Adipocyte (in vitro differentiated cells): ENCODE measurements around the gene STMND1.
A peak's percentile ranks its signal among the peaks of the same experiment; 100 is the strongest.
"Not testable (repeated sequence)": the region's sequence is repeated elsewhere in the genome, so short reads cannot be mapped to it uniquely, and the experiment has no call there.

Experiments used
- DNase-seq: peaks from one replicate; pipeline ENCODE4 v3.0.0-alpha.2; 2015; ENCODE audit warnings: low read depth
- H3K27me3 ChIP-seq: replicated peaks from 2 replicates; pipeline ENCODE4 v1.7.0; 2013; ENCODE audit warnings: mild to moderate bottlenecking, low read length, moderate library complexity; ENCODE audit not compliant: control insufficient read depth, insufficient read depth
- H3K36me3 ChIP-seq: 2 replicates; pipeline ENCODE4 v1.7.0; 2013; ENCODE audit warnings: low read length, mild to moderate bottlenecking, moderate library complexity; ENCODE audit not compliant: control insufficient read depth, insufficient read depth, severe bottlenecking
- H3K4me1 ChIP-seq: 2 replicates; pipeline ENCODE4 v1.7.0; 2013; ENCODE audit warnings: mild to moderate bottlenecking, low read length, moderate library complexity; ENCODE audit not compliant: control insufficient read depth, insufficient read depth
- H3K4me3 ChIP-seq: 2 replicates; pipeline ENCODE4 v1.7.0; 2013; ENCODE audit warnings: mild to moderate bottlenecking, low read length, moderate library complexity
- H3K9ac ChIP-seq: 2 replicates; pipeline ENCODE4 v1.7.0; 2013; ENCODE audit warnings: mild to moderate bottlenecking, low read length, moderate library complexity
- H3K9me3 ChIP-seq: 2 replicates; pipeline ENCODE4 v1.7.0; 2013; ENCODE audit warnings: mild to moderate bottlenecking, low read length, moderate library complexity; ENCODE audit not compliant: control insufficient read depth

STMND1 gene

DNA sequence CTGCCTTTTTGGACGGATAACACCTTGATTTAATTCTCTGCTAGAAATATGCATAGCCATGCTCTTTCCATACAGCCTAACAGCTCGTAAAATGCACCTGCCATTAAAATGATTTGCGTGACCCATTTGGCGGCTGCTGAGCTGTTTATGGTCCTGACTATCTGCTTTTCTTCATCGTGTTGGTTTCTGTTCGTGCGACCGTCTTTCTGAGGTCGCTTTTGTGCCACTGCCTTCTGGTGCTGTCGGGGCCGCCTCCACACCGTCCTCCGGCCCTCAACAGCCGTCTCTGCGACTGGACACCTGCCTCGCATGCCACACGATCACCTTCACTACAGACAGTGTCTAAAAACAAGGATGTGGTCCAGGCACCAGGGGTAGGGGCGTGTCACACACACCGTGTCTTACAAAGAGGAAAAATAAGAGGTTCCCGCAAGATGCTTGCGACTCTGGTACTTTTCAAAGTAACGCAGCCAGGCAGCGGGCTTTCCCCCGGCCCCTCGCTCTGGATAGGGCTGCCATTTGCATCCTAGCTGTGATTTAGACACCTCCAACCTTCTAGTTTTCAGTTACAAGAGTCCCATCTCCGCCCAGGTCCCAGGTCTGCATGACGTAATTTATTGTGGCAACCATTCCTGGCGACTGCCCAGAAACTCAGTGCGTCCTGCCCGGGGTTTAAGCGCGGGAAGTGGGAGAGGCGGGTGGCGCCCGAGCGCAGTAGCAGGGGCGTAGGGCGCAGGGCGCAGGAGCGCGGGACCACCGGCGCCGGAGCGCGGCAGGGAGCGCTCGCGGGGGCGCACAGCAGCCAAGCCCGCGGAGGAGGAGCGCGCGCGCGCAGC is at the start of gene STMND1:
Gene STMND1 (plus strand): TSS at position 629 of the 836 bp plus-strand sequence. CDS start 208 bp downstream, outside the sequence.
- H3K4me3 ChIP-seq, result peak within 1 kb of the TSS; percentile 72
- peak; percentile 58 for DNase-seq
- H3K9ac ChIP-seq, result no peak within 1 kb of the TSS
- no peaks in the 10 kb centered on the region for H3K9me3 ChIP-seq
- H3K4me1 ChIP-seq, result peaks cover 4% of the 10 kb centered on the region
- H3K27me3 ChIP-seq, result peaks cover 39% of the 10 kb centered on the region
- H3K36me3 ChIP-seq, result no peaks in the 10 kb centered on the region

DNA sequence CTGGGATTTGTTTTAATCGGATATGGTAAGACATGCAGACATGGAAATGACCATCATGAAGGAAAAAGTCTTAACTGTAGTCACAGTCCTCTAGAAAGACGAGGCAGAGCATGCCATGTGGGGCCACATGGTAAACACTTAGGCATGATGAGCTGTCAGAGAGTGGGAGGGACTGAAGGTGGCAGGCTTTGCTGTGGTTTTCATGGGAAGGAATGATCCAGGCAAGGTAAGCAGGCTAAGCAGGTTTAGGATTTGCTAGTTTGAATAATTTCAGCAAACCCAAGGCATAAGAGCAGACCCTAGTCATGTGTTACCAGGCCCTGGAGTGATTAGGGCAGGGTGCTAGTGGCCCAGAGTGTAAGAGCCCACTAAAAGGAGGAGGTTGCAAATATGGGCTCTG is 47.2 kb upstream of the STMND1 start:
- Histone ChIP-seq H3K9ac (no peak overlapping the region), H3K9me3 (no peaks in the 10 kb centered on the region), H3K27me3 (no peaks in the 10 kb centered on the region), H3K36me3 (no peaks in the 10 kb centered on the region), H3K4me1 (no peaks in the 10 kb centered on the region), H3K4me3 (no peak overlapping the region)
- DNase-seq, result no peak

DNA sequence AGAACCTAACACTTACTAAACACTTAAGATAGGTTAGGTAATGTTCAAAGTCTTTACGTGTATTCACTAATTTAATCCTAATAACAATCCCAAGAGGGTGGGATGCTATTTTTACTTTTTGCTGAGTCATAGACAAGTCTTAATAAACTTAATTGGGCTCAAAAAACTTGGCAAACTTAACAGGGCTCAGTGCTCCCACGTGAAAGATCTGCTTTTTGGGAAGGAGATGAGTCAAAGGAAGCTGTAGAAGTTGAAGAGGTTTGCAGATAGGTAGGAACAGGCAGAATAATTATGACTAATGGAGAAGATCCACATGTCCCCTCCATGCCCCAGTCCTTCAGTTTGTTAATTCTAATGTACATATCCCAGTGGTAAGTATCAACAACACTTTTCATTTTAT is 44.5 kb upstream of the STMND1 start:
- Histone ChIP-seq H3K9ac (no peak overlapping the region), H3K27me3 (no peaks in the 10 kb centered on the region), H3K4me3 (no peak overlapping the region), H3K36me3 (no peaks in the 10 kb centered on the region), H3K4me1 (no peaks in the 10 kb centered on the region), H3K9me3 (no peaks in the 10 kb centered on the region)
- DNase-seq, result no peak

DNA sequence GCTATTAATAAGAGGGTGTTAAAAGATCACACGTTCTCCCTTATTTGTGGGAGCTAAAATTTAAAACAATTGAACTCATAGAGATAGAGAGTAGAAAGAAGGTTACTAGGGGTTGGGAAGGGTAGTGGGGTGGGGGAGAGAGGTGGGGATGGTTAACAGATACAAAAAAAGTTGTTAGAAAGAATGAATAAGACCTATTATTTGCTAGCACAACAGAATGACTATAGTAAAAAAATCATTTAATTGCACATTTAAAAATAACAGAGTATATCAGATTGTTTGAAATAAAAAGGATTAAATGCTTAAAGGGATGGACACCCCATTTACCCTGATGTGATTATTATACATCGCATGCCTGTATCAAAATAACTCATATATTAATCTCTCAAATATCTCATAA is 43.3 kb upstream of the STMND1 start:
- Histone ChIP-seq H3K9me3 (no peaks in the 10 kb centered on the region), H3K9ac (no peak overlapping the region), H3K36me3 (no peaks in the 10 kb centered on the region), H3K27me3 (no peaks in the 10 kb centered on the region), H3K4me1 (no peaks in the 10 kb centered on the region), H3K4me3 (no peak overlapping the region)
- DNase-seq, result no peak

DNA sequence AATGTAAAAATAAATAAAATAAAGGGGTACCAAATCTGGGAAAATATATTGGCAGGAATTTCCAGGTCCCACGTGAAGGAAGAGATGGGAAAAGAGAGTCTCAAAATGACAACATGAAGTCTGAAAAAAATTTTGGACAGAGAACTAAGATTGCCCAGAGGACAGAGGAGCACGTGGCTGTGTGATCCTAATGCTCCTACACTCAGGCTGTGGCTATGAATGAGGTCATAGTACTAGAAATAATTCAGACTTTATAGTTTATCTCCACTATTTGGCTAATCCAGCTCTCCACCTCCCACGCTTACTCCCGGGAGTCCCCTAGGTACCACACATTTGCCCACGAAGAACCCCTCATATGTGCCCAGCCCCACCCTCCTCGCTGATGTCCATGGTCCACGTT is 42.8 kb upstream of the STMND1 start:
- no peaks in the 10 kb centered on the region for H3K4me1 ChIP-seq
- H3K4me3 ChIP-seq, result no peak overlapping the region
- H3K9me3 ChIP-seq, result no peaks in the 10 kb centered on the region
- no peak overlapping the region for H3K9ac ChIP-seq
- no peaks in the 10 kb centered on the region for H3K36me3 ChIP-seq
- no peaks in the 10 kb centered on the region for H3K27me3 ChIP-seq
- no peak for DNase-seq

DNA sequence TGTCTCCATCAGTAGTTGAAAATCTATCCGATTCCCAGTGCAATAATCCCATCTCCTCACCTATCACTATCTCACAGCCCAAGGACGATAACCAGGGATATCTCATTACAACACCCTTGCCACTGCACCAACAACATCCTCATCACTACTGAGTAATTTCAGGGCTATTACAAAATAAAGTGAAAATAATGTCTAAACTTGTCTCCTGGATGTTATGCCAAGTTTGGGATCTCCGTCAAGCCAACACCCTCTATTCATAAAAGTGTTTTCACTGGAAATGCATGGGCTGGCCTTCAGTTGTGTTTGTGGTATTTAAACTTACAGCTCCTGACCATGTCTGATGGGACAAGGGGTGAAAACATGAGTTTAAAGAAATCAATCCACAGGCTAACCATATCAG is 42.0 kb upstream of the STMND1 start:
- H3K36me3 ChIP-seq, result no peaks in the 10 kb centered on the region

DNA sequence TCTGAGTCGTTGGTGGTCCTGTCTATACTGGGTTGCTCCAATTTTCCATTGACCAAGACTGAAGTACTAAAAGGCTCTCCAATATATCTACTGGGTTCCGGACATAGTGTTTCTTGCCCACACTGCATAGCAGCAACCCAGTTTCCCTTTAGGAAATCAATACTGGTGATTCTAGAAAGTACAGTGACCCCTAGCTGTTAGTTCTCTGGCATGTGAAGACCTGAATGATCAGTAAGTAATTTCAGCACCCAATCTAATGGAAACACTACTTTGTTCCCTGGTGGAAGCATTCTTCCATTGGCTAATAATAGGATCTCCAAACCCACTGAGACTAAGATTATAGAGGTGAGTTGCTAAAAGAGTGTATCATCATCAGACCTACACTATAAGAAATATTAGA is 40.8 kb upstream of the STMND1 start:
- DNase-seq, result no peak
- Histone ChIP-seq H3K9me3 (no peaks in the 10 kb centered on the region), H3K4me3 (no peak overlapping the region), H3K27me3 (no peaks in the 10 kb centered on the region), H3K4me1 (no peaks in the 10 kb centered on the region), H3K36me3 (no peaks in the 10 kb centered on the region), H3K9ac (no peak overlapping the region)

More for the DNA sequence above, 42.0 kb upstream of the STMND1 start:
- no peaks in the 10 kb centered on the region for H3K27me3 ChIP-seq
- H3K9ac ChIP-seq, result no peak overlapping the region
- no peaks in the 10 kb centered on the region for H3K4me1 ChIP-seq
- H3K9me3 ChIP-seq, result no peaks in the 10 kb centered on the region
- H3K4me3 ChIP-seq, result no peak overlapping the region
- DNase-seq, result no peak

DNA sequence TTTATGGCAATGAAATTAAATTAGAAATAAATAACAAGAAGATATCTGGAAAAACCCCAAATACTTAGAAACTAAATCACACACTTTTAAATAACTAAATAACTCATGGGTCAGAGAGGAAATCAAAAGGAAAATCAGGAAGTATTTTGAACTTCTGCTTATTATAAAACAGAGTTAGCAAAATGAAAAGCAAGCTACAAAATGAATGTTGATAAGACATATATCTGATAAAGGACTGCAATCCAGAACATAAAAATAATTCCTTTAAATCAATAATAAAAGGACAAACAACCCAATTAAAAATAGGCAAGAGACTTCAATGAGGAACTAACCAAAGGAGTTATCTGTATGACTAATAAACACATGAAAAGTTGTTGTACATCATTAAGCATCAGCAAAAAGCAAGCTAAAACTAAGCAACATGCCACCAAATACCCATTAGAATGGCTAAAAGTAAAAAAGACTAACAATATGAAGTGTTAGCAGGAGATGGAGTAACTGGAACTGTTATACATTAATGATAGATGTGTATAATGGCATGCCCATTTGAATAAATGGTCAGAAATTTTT is 38.9 kb upstream of the STMND1 start:
- no peaks in the 10 kb centered on the region for H3K27me3 ChIP-seq
- DNase-seq, result no peak

DNA sequence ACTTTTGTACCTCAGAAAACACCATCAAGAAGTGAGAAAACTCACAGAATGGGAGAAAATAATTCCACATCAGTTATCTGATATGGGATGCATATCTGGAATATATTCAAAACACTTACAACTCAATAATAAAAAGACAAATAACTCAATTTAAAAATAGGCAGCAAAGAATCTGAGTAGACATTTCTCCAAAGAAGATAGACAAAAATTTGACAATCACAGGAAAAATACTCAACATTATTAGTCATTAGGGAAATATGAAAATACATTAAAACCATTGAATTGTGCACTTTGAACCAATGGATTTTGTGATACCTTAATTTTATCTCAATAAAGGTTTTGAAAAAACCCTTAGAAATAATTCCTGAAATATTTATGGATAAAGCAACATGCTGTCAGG is 36.9 kb upstream of the STMND1 start:
- H3K4me3 ChIP-seq, result no peak overlapping the region
- H3K27me3 ChIP-seq, result no peaks in the 10 kb centered on the region
- H3K9ac ChIP-seq, result no peak overlapping the region
- H3K9me3 ChIP-seq, result peaks cover 17% of the 10 kb centered on the region
- DNase-seq, result no peak
- no peaks in the 10 kb centered on the region for H3K4me1 ChIP-seq
- no peaks in the 10 kb centered on the region for H3K36me3 ChIP-seq

More for the DNA sequence above, 38.9 kb upstream of the STMND1 start:
- Histone ChIP-seq H3K4me3 (no peak overlapping the region), H3K9me3 (no peaks in the 10 kb centered on the region), H3K4me1 (no peaks in the 10 kb centered on the region), H3K9ac (no peak overlapping the region), H3K36me3 (no peaks in the 10 kb centered on the region)

DNA sequence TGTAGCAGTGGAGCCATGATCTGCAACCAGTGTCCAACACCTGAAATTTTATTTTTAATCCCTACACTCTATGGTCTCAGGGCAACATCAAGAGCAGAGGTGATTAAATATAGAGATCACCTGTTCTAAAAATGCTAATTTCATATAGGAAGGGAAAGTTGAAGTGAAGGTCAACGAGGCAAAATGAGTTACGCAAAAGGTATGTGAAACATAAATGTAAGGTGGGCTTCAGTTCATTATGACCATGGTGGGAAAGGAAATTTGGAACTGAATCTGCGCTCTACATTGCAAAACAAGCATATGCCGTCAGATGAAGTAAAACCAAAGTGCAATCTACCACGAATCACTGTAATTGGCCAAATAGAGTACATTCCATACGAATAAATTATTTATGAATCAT is 35.2 kb upstream of the STMND1 start:
- no peaks in the 10 kb centered on the region for H3K36me3 ChIP-seq
- no peaks in the 10 kb centered on the region for H3K27me3 ChIP-seq
- H3K9ac ChIP-seq, result no peak overlapping the region
- no peak overlapping the region for H3K4me3 ChIP-seq
- no peak for DNase-seq
- no peaks in the 10 kb centered on the region for H3K4me1 ChIP-seq
- H3K9me3 ChIP-seq, result peaks cover 17% of the 10 kb centered on the region

DNA sequence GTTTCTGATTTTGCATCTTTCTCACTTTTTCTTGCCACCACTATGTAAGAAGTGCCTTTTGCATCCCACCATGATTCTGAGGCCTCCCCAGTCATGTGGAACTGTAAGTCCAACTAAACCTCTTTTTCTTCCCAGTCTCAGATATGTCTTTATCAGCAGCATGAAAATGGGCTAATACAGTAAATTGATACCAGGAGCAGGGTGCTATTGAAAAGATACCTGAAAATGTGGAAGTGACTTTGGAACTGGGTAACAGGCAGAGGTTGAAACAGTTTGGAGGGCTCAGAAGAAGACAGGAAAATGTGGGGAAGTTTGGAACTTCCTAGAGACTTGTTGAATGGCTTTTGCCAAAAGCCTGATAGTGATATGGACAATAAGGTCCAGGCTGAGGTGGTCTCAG is 32.9 kb upstream of the STMND1 start:
- not testable (repeated sequence) for H3K36me3 ChIP-seq, DNase-seq, H3K27me3 ChIP-seq, H3K9ac ChIP-seq, H3K4me3 ChIP-seq, H3K4me1 ChIP-seq
- H3K9me3 ChIP-seq, result peaks cover 17% of the 10 kb centered on the region
